HEK293T (cell line): Measurements from ENCODE around the gene FLII.

ENCODE experiments used
- CTCF ChIA-PET: fragments of 350-600 bp; formaldehyde crosslinking; extraction: SDS; loops from one replicate; lab custom pipeline; 2021; ENCODE audit warnings: antibody characterized with exemption, inconsistent platforms; lab: Yijun Ruan, JAX
- POLR2A ChIA-PET: fragments of 350-600 bp; formaldehyde crosslinking; extraction: SDS; loops from one replicate; lab custom pipeline; 2020; ENCODE audit warnings: antibody characterized with exemption, inconsistent platforms; lab: Yijun Ruan, JAX
- DNase-seq: peaks from one replicate; pipeline ENCODE4 v3.0.0; 2012; ENCODE audit warnings: mixed read lengths; ENCODE audit errors: extremely low spot score
- ARNT ChIP-seq: fragments of 450-650 bp; IDR thresholded peaks from 2 replicates; pipeline ENCODE4 v1.6.1; 2017; ENCODE audit warnings: mild to moderate bottlenecking
- BHLHE40 ChIP-seq: fragments of 450-650 bp; IDR thresholded peaks from 2 replicates; pipeline ENCODE4 v1.6.1; 2016; ENCODE audit warnings: mild to moderate bottlenecking, moderate library complexity, borderline replicate concordance
- CTBP1 ChIP-seq: fragments of 450-650 bp; IDR thresholded peaks from 2 replicates; pipeline ENCODE4 v1.6.1; 2016; ENCODE audit warnings: borderline replicate concordance
- ELF4 ChIP-seq: fragments of 450-650 bp; IDR thresholded peaks from 2 replicates; pipeline ENCODE4 v1.6.1; 2017; ENCODE audit warnings: antibody characterized with exemption
- FOXA1 ChIP-seq: fragments of 450-650 bp; IDR thresholded peaks from 2 replicates; pipeline ENCODE4 v1.6.1; 2016; ENCODE audit warnings: mild to moderate bottlenecking
- FOXK2 ChIP-seq: fragments of 450-650 bp; IDR thresholded peaks from 2 replicates; pipeline ENCODE4 v1.6.1; 2016; ENCODE audit warnings: mild to moderate bottlenecking
- FOXM1 ChIP-seq: fragments of 450-650 bp; IDR thresholded peaks from 2 replicates; pipeline ENCODE4 v1.6.1; 2017; ENCODE audit warnings: mild to moderate bottlenecking, borderline replicate concordance
- HDGF ChIP-seq: fragments of 450-650 bp; IDR thresholded peaks from 2 replicates; pipeline ENCODE4 v1.6.1; 2017; ENCODE audit warnings: antibody characterized with exemption, borderline replicate concordance
- L3MBTL2 ChIP-seq: fragments of 450-650 bp; conservative IDR thresholded peaks from 2 replicates; pipeline ENCODE4 v1.6.1; 2016; ENCODE audit warnings: mild to moderate bottlenecking
- LEF1 ChIP-seq: fragments of 450-650 bp; IDR thresholded peaks from 2 replicates; pipeline ENCODE4 v1.6.1; 2017; ENCODE audit warnings: mild to moderate bottlenecking, borderline replicate concordance
- NFRKB ChIP-seq: fragments of 450-650 bp; IDR thresholded peaks from 2 replicates; pipeline ENCODE4 v1.6.1; 2016; ENCODE audit warnings: mild to moderate bottlenecking, moderate library complexity
- PKNOX1 ChIP-seq: fragments of 450-650 bp; IDR thresholded peaks from 2 replicates; pipeline ENCODE4 v1.6.1; 2016
- SP1 ChIP-seq: fragments of 450-650 bp; IDR thresholded peaks from 2 replicates; pipeline ENCODE4 v1.6.1; 2017
- SUZ12 ChIP-seq: fragments of 450-650 bp; IDR thresholded peaks from 2 replicates; pipeline ENCODE4 v1.6.1; 2016; ENCODE audit warnings: mild to moderate bottlenecking
- TARDBP ChIP-seq: fragments of 450-650 bp; IDR thresholded peaks from 2 replicates; pipeline ENCODE4 v1.6.1; 2016
- ZNF384 ChIP-seq: fragments of 450-650 bp; IDR thresholded peaks from 2 replicates; pipeline ENCODE4 v1.6.1; 2016

Gene FLII

GRCh38 chr17:18261659-18262058, 3.1 kb upstream of the FLII start:
- no peak for TF ChIP-seq ZNF384
- no peak for TF ChIP-seq ARNT
- TF ChIP-seq SP1, result no peak
- TF ChIP-seq FOXK2, result no peak
- TF ChIP-seq LEF1, result no peak
- no peak for TF ChIP-seq PKNOX1
- TF ChIP-seq FOXA1, result no peak
- TF ChIP-seq BHLHE40, result no peak
- no peak for DNase-seq
- POLR2A ChIA-PET, result interaction anchor here (0.6 to 1.5 kb wide), 3 partner anchors 15 to 53 kb away, joined by 3 to 4 read pairs (median 3); partner anchors contain the start of genes SMCR8 and TOP3A
- CTCF ChIA-PET, result no interaction called here

DNA sequence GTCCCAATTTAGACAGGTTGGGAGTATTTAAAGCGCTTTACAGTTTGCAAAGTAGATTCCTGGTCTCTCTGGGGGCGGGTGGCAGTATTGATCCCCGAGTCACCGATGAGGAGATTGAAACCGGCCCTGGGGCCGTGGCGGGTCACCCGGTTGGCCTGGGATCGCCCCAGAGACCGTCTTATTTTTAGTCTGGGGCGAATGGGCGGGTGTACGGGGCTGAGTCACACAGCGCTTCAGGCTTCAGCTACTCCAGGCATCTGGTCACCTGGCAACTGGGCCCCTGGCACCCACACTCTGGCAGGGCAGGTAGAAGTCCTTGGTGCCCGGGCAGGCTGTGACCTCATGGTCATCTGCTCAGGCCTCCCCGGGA, 2.6 kb upstream of the FLII start:
- ChIA-PET POLR2A (interaction anchor here (0.6 to 1.5 kb wide), 5 partner anchors 13 to 54 kb away, joined by 3 to 4 read pairs (median 3); partner anchors contain the start of genes SMCR8 and TOP3A), CTCF (no interaction called here)
- no peak for TF ChIP-seq FOXK2
- no peak for TF ChIP-seq FOXA1
- no peak for TF ChIP-seq HDGF
- no peak for TF ChIP-seq ARNT
- no peak for TF ChIP-seq L3MBTL2
- no peak for TF ChIP-seq TARDBP
- no peak for TF ChIP-seq PKNOX1
- no peak for TF ChIP-seq ELF4
- TF ChIP-seq SUZ12, result no peak
- no peak for TF ChIP-seq CTBP1
- TF ChIP-seq BHLHE40, result no peak
- TF ChIP-seq FOXM1, result no peak
- no peak for TF ChIP-seq NFRKB
- no peak for TF ChIP-seq SP1
- no peak for TF ChIP-seq ZNF384
- TF ChIP-seq LEF1, result no peak
- DNase-seq, result peak; percentile 27

DNA sequence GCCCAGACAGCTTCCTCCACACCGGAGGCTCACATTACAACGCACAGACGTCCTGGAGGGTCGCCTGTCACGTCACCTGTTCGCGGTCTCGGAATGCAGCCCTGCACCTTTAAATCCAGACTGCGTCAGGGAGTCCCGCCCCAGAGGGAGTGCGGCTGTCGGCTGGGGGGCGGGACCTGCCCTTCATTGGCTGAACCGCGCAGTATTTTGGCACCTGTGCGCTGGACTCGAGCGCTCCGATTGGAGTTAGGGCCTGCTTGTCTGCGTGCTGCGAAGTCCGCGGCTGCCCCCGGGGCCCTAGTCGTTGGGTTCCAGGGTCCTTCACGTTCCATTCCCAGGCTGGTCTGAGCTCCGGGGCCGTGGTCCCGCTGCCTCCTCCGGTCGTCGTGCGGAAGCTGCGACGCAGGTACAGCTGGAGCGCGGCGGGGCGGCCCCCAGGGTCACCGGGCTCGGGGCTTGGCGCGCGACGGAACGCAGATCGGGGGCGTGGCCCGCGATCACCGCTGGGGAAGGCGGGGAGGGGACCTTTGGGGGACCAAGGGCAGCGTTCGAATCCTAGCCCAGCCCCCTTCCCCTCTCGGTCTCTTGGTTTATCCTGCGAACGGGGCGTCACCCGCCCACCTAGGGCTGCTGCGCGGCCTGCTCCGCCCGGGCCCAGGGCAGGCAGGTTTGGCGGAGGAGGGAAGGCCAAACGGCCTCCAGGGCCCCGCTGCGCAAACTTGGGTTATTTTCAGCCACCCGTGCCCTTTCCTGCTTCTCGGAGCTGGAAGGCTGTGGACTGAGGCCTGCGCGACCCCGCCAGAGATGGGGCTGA, 2.0 kb upstream of the FLII start, which contains the start of gene MIEF2:
TSS of gene MIEF2 (plus strand) at position 331 of the 814 bp plus-strand sequence. CDS start 2,059 bp downstream, outside the sequence.
- peak; percentile 97 for DNase-seq
- ChIA-PET POLR2A (interaction anchor here (0.9 to 1.5 kb wide), 4 partner anchors 14 to 102 kb away, joined by 3 to 5 read pairs (median 3); partner anchors contain the start of gene SHMT1), CTCF (no interaction called here)
- TF ChIP-seq ZNF384 (no peak), CTBP1 (no peak), FOXA1 (no peak), SP1 (no peak), HDGF (no peak), TARDBP (no peak), BHLHE40 (no peak), FOXK2 (no peak), ELF4 (no peak), NFRKB (no peak), FOXM1 (peak; percentile 79; the same call in 1 of the 2 replicates), ARNT (no peak), L3MBTL2 (peak; percentile 71), PKNOX1 (peak; percentile 100), SUZ12 (no peak)

GRCh38 chr17:18259621-18260331, 1.2 kb upstream of the FLII start:
- POLR2A ChIA-PET, result interaction anchor here (0.9 to 1.5 kb wide), 4 partner anchors 14 to 103 kb away, joined by 3 to 5 read pairs (median 3); partner anchors contain the start of gene SHMT1
- CTCF ChIA-PET, result no interaction called here
- TF ChIP-seq FOXA1 (no peak), L3MBTL2 (no peak), LEF1 (no peak), TARDBP (no peak)
- DNase-seq, result no peak

GRCh38 chr17:18257982-18258355, 569 bp downstream of the FLII start:
- ChIA-PET POLR2A (no interaction called here), CTCF (no interaction called here)
- DNase-seq, result peak; percentile 51
- no peak for TF ChIP-seq LEF1
- TF ChIP-seq HDGF, result peak; percentile 82; the same call in 1 of the 2 replicates
